ENCODE measurements around the gene WDPCP.

DNA sequence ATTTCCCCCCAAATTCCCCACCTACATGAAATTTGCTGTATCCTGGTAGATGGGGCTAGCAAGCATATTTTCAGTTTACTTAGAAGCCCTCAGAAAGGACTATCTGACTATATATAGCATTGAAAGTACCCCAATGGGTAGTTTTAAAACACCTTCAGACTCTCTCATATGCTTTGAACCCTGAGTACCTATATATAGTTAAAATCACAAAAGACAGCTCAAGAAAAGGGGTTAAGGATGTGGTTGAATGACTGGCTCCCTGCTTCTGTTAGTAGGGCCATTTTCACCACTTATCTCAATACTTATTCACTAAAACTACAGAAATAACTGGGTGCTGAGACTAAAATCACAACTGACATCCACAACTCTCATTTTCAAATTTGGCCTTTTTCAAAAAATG is 18.5 kb downstream of the WDPCP start:
- TF ChIP-seq, protein P1, sequence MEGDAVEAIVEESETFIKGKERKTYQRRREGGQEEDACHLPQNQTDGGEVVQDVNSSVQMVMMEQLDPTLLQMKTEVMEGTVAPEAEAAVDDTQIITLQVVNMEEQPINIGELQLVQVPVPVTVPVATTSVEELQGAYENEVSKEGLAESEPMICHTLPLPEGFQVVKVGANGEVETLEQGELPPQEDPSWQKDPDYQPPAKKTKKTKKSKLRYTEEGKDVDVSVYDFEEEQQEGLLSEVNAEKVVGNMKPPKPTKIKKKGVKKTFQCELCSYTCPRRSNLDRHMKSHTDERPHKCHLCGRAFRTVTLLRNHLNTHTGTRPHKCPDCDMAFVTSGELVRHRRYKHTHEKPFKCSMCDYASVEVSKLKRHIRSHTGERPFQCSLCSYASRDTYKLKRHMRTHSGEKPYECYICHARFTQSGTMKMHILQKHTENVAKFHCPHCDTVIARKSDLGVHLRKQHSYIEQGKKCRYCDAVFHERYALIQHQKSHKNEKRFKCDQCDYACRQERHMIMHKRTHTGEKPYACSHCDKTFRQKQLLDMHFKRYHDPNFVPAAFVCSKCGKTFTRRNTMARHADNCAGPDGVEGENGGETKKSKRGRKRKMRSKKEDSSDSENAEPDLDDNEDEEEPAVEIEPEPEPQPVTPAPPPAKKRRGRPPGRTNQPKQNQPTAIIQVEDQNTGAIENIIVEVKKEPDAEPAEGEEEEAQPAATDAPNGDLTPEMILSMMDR (IDR thresholded peaks at IDR 0.05; ENCODE audit: poor library complexity, severe bottlenecking): no peak
- TF ChIP-seq SMC3 (conservative IDR thresholded peaks at IDR 0.05; ENCODE audit: poor library complexity): no peak

Data from neural cell (in vitro differentiated cells).